Loucy (cell line): ENCODE measurements around the gene INSR.
"Not testable (repeated sequence)": the region's sequence is repeated elsewhere in the genome, so short reads cannot be mapped to it uniquely, and the experiment has no call there.

Source experiments
- EZH2phosphoT487 ChIP-seq: fragments of 200-600 bp; IDR thresholded peaks from 2 replicates; pipeline ENCODE4 v1.6.1; 2018; ENCODE audit warnings: antibody characterized with exemption, mild to moderate bottlenecking, moderate library complexity, borderline replicate concordance
- TF ChIP-seq, protein P1 (sequence below): fragments of 200-600 bp; sonication (generic); conservative IDR thresholded peaks from 2 replicates; pipeline ENCODE4 v1.5.1; 2014; ENCODE audit warnings: mild to moderate bottlenecking, antibody characterized with exemption, low read length

DNA sequence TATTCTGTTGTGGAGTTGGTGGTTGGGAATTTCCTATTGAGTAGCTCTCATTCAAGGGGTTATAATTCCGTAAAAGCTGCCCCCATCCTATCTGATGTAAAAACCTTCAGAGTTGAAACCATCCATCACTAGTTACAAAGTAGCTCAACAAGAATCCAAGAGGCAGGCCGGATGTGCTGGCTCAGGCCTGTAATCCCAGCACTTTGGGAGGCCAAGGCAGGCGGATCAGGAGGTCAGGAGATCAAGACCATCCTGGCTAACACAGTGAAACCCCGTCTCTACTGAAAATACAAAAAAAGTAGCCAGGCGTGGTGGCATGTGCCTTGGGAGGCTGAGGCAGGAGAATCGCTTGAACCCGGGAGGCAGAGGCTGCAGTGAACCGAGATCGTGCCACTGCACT lies 14.1 kb upstream of the INSR start:
- TF ChIP-seq, protein P1, sequence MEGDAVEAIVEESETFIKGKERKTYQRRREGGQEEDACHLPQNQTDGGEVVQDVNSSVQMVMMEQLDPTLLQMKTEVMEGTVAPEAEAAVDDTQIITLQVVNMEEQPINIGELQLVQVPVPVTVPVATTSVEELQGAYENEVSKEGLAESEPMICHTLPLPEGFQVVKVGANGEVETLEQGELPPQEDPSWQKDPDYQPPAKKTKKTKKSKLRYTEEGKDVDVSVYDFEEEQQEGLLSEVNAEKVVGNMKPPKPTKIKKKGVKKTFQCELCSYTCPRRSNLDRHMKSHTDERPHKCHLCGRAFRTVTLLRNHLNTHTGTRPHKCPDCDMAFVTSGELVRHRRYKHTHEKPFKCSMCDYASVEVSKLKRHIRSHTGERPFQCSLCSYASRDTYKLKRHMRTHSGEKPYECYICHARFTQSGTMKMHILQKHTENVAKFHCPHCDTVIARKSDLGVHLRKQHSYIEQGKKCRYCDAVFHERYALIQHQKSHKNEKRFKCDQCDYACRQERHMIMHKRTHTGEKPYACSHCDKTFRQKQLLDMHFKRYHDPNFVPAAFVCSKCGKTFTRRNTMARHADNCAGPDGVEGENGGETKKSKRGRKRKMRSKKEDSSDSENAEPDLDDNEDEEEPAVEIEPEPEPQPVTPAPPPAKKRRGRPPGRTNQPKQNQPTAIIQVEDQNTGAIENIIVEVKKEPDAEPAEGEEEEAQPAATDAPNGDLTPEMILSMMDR: not testable (repeated sequence)
- TF ChIP-seq EZH2phosphoT487: not testable (repeated sequence)
